ENCODE measurements around the gene CFAP299.

DNA sequence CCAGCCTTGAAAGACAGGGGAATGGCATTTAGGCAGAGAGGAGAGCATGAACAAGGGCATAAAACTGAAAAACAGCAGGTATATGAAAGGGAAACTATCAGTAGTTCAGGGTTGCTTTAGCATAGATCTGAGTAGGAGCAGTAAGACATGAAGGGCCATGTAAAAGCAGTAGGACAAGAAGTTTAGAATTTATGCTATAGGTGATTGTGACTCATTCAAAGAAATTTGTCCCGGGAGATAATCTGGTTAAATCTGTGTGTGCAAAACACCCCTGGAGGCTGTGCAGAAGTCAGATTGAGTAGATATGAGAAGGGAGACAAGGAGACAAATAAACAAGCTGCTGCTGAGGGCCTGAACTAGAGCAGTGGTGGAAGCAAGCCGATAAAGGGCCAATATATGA lies 585.9 kb downstream of the CFAP299 start:
- TF ChIP-seq EZH2phosphoT487 (conservative IDR thresholded peaks at IDR 0.05; ENCODE audit: low read length) (no peak), CTCF (IDR thresholded peaks at IDR 0.05; ENCODE audit: insufficient read depth, low read length, poor library complexity, severe bottlenecking) (no peak)
